HEK293T (cell line): ENCODE data around the gene PLGRKT.

Experiments
- BHLHE40 ChIP-seq: fragments of 450-650 bp; IDR thresholded peaks from 2 replicates; pipeline ENCODE4 v1.6.1; 2016; ENCODE audit warnings: mild to moderate bottlenecking, moderate library complexity, borderline replicate concordance
- FOXA1 ChIP-seq: fragments of 450-650 bp; IDR thresholded peaks from 2 replicates; pipeline ENCODE4 v1.6.1; 2016; ENCODE audit warnings: mild to moderate bottlenecking
- FOXK2 ChIP-seq: fragments of 450-650 bp; IDR thresholded peaks from 2 replicates; pipeline ENCODE4 v1.6.1; 2016; ENCODE audit warnings: mild to moderate bottlenecking
- LEF1 ChIP-seq: fragments of 450-650 bp; IDR thresholded peaks from 2 replicates; pipeline ENCODE4 v1.6.1; 2017; ENCODE audit warnings: mild to moderate bottlenecking, borderline replicate concordance
- NFRKB ChIP-seq: fragments of 450-650 bp; IDR thresholded peaks from 2 replicates; pipeline ENCODE4 v1.6.1; 2016; ENCODE audit warnings: mild to moderate bottlenecking, moderate library complexity
- SP1 ChIP-seq: fragments of 450-650 bp; IDR thresholded peaks from 2 replicates; pipeline ENCODE4 v1.6.1; 2017
- TARDBP ChIP-seq: fragments of 450-650 bp; IDR thresholded peaks from 2 replicates; pipeline ENCODE4 v1.6.1; 2016
- ZNF384 ChIP-seq: fragments of 450-650 bp; IDR thresholded peaks from 2 replicates; pipeline ENCODE4 v1.6.1; 2016

- no peak for TF ChIP-seq FOXK2
- no peak for TF ChIP-seq BHLHE40
- no peak for TF ChIP-seq LEF1
- TF ChIP-seq SP1, result no peak
- no peak for TF ChIP-seq NFRKB
- TF ChIP-seq FOXA1, result no peak
- no peak for TF ChIP-seq TARDBP
- no peak for TF ChIP-seq ZNF384
These were observed 33.1 kb upstream of the PLGRKT start for GRCh38 chr9:5470816-5471215.
